GM19035 (cell line): ENCODE measurements around the gene POU6F2.
"Not testable (repeated sequence)": the region's sequence is repeated elsewhere in the genome, so short reads cannot be mapped to it uniquely, and the experiment has no call there.

Experiments used
- ATAC-seq: cut with Tn5 transposase; IDR thresholded peaks from one replicate; pipeline ENCODE4 v1.9.1; 2021; ENCODE audit not compliant: unreplicated experiment

The POU6F2 gene

DNA sequence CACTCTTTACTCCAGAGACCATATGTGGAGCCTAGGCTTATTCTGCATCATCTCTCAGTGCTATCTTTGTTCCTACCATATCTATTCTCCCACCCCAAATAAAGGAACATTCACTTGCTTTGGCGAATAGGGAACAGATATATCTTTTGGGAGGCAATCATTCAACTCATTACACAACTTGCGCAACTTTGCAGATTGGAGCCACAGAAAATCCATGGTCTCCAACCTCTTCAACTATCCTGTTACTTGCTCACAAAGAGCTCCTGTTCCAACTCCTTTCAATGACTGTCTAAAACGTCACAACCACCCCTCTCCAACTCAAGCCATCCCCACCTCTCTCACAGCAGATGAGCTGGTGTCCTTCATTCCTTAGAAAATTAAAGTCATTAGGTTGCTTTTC, 203.7 kb downstream of the POU6F2 start:
- no peak for ATAC-seq

DNA sequence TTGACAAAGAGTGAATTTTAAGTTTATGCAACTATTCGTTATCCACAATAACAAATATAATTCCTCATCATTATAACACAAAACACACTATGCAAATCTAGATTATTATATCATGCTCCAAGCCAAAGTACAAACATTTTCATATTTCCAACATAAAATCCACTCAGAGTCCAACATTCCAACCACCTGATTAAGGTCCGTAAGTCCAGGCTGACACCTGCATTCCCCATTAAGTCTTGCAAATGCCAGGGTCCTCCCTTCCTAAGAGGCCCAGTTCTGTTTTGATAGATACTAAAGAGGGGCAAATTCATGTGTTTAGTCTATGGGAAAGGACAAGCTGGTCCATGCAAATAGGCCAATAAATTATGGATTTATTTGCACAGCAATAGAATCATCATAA, 206.1 kb downstream of the POU6F2 start:
- no peak for ATAC-seq

DNA sequence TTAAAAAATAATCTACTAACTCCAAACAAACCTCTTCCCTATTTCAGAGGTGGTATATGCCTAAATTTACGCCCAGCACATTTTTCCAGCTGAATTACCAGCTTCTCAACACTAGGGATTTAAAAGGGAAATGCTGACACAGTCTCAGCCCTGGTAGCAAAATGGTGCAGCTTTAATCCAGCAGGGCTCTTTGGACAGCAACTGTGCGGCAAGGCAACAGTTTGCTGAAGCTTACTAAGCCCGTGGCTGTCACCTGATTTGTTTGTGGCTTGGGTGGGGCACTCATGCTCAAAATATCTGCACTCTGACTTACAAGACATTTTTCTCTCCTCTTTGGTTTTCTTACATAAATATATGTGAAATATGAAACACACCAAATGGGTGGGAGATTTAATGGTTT, 206.7 kb downstream of the POU6F2 start:
- no peak for ATAC-seq

DNA sequence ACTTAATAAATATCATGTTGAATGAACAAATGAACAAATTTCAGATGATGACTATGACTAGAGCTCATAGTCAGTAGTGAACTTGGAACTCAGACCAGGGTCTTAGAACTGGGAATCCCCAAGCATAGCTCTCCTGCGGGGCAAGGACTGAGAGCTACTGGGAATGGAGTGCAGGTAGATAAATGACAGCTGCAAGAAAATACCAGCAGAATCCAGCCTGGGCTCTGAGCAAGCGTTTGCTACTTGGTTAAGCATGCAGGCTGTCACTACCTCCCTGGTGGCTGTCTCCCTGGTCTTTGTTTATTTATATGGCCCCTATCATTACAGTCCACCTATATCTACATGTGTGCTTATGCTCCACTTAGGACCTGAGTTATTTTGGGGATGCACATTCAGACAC, 208.4 kb downstream of the POU6F2 start:
- ATAC-seq, result no peak

DNA sequence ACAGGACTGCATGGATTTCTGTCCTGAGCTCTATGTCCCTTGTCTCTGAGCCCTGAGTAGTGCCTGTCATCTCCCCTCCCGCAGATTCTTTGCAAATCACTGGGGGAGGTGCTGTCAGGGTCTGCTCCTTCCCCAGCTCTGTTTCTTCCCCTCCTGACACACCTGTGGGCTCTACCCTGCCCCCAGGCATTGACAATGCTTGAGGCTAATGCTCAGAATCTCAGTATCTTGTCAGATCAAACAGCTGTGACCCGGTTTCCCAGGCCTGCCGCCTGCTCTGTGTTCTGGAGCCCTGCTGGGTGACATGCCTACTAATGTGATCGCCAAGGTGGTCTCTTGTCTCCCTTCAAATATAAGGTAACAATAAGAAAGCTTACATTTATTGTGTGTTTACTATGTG, 209.0 kb downstream of the POU6F2 start:
- ATAC-seq, result no peak

DNA sequence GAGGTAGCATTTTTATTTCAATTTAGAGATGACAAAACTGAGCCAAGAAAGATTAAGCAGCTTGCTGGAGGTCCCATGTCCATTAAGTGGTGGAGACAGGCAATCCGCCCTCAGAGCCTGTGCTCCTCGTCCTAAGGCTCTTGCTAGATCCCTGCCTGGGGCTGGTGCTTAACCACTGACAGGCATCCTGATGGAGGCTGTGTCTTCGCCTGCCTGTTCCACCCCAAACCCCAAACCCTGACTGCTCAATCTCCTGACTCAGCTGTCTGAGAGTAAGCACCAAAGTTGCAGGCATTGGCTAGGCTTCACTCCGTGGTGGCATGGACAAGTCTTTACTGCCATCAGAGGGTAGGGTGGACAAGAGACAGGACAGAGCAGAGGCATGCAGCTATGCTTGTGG, 209.4 kb downstream of the POU6F2 start:
- ATAC-seq, result no peak

DNA sequence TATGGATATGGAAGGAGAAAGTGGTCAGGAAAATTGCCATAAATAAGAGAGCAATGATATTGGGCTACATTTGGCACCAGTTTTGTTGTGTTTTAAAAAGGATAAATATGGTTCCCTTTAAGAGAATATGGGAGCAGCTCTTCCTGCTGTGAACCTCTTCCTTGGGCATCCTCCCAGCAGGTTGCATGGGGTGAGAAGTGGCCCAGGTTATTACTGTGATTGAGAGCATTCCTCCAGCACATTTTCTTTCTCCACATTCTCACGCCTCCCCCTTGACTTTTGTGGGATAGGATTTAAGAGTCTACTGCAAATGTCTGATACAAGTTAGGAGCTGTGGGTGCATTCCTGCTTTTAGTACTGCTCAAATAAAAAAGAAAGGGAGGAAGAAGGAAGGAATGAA, 214.8 kb downstream of the POU6F2 start:
- no peak for ATAC-seq

DNA sequence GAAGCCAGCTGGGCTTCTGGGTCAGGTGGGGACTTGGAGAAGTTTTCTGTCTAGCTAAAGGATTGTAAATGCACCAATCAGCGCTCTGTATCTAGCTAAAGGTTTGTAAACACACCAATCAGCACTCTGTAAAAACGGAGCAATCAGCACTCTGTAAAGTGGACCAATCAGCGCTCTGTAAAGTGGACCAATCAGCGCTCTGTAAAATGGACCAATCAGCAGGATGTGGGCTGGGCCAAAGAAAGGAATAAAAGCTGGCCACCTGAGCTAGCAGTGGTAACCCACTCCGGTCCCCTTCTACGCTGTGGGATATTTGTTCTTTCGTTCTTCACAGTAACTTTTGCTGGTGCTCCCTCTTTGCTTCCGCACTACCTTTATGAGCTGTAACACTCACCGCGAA, 216.7 kb downstream of the POU6F2 start:
- ATAC-seq, result not testable (repeated sequence)

DNA sequence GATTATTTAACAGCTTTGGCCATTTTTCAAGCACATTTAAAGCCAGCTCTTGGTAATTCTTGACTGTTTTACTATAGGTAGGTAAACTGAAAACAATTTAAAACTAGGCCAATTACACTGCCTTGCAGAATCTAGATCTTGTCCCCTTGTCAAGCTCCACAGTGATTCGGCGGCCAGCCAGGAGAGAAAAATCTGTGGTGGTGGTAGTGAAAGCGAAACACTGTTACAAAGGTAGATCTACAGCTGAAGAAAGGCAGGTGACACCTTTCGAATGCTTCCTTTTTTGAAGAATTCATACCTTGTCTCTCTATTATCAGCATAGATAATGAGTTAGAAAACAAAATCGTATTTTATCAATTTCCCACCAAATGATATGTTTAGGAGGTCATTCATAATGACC, 218.3 kb downstream of the POU6F2 start:
- no peak for ATAC-seq

DNA sequence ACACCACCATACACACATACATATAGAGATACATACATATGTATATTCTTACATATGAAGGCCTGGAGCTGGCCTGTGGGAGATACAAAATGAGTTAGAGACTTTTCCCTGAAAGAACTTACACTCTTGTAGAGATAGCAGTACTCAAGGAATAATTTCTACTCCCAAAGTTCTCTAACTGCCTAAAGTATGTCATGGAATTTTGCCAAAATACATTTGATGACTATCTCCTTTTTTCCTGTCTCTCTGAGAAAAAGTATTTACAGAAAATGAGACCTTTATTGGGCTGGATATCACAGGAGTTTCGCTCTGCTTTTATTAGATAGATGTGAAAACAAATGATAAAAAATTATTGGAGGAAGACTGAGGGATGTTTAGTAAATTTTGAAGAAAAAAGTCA, 220.1 kb downstream of the POU6F2 start:
- ATAC-seq, result no peak

DNA sequence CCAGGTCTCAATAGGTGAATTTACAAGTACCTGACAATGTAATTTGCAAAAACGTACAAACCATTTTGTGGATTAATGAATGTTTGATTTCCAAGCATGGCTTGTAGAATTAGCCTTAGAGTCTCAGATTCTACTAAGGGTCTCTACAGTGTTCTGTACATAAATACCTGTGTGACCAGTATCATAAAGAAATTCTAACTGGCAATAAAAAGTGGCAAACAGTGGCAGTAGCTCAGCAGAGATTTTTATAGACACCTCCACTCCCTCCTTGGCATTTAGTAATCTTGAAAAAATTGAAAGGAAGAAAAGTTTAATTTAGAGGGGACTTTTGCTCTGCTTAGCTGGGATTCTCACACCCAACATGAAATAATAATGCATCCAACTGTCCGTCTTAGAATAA, 220.8 kb downstream of the POU6F2 start:
- ATAC-seq, result no peak

DNA sequence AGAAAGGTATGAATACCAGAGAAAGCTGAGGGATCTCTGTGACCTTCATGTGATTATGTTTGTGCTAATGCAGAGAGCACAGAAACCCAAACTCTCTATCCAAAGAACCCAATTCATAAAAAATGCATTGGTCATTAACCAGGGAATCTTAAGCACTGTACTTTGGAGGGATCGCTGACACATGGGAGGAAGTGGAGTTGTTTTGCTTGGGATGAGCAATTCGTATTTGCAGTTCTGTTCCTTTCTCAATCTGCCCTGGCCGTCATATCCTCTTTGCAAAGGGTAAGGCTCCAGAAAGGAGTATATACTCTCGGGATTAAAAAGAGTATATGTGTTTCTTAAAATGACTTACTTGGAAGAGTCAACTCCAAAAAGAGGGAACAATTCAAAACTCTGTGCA, 221.3 kb downstream of the POU6F2 start:
- no peak for ATAC-seq

DNA sequence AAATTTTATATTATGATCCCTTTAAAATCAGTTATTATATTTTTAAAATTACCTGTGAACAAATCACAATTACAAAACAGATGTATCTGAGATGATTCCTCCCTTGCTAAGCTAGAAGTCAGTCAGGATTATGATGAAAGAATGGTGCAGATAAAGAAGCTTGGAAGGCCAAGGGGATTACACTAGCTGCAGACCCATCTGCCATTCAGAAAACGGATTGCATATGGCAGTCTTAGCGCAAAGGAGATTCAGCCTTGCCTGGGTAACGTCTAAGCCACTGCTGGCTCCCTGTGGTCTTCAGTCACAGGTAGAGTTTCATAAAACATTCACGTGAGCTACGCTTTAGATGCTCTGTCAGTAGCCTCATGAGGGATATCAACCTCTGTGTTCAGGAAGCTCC, 222.2 kb downstream of the POU6F2 start:
- ATAC-seq, result no peak

DNA sequence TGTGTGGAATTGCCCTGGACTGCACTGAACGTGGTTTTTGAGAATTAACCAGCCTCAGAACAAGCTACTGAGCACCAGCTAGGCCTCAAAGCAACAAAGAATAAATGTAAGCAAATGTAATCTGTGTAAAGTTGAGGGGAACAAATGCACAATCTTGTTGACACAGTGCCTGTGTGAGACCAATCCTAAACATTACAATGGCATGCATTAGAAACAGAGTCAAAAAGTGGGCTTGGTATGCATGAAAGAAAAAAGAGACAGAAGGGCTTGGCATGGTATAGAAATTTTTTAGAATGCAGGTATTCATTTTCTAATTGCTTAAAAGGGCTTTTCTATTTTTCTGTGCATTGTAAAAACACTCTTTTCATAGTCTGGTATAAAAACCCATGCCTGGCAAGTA, 224.3 kb downstream of the POU6F2 start:
- no peak for ATAC-seq

DNA sequence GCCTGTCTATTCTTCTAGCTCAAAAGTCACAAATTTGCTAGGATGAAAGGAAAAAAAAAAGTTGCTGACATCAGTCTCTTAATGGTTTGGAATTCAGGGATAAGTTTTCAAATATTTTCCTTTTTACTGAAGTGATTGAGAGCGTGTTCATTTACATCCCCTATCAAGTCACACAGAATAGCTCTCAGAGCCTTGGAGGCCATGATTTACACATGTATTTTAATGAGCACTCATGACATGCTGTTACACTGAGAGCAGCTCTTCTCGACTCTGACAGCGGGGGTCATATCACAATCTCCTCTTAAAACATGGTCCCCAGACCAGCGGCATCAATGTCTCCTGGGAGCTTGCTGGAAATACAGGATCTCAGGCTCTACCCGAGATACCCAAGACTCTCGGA, 232.7 kb downstream of the POU6F2 start:
- ATAC-seq, result no peak

DNA sequence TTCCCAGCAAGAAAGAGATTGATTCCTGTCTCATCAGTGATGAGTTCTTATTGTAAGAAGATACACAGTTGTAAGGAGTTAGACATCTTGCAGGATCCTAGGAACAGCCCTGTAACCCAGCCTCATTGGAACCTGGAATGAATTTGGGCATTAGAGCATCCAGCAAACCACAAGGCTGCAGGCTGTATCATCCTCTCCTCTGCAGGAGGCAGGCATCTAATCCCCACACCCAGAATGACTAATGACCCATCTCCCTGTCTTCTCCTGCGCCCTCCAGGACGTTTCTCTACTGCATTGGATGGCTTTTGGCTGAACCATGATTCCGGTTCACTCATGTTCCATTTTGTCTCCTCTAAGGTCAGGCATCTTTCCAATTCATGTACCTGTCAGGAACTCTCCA, 233.9 kb downstream of the POU6F2 start:
- no peak for ATAC-seq

DNA sequence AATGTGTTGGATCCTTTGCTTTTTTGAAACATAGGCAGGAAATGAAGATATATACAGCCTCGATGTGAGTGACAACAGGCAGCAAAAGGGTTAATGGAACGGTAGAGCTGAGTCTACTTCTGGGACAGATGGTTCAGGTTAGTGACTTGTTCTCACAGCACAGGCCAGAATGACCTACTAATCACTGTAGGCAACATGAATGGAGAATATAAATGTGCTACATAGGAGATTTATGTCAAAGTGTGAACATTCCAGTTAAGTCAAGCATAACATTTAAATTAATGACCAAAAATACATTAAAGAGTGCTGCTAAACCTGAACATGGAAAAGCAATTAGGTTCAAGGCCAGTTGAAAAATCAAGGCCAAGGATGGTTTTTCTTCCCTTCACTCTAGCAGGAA, 235.2 kb downstream of the POU6F2 start:
- ATAC-seq, result no peak

DNA sequence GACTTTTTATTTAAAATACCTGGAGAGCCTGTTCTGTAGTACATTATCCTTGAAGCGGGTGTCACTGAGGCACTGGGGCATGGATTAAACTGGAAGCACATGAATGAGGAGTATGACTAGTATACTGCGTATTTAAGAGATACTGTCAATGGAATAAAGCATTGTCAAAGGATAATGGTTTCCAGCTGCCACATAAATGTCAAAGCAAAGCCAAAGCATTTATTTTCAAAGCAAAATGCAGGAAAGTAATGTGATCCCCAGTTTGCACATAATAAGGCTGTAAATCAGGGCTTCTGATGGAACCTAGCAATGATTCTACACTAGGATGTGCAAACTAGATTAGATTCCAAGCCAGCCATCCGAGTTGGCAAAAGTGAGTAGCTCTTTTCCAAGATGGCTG, 240.1 kb downstream of the POU6F2 start:
- no peak for ATAC-seq

DNA sequence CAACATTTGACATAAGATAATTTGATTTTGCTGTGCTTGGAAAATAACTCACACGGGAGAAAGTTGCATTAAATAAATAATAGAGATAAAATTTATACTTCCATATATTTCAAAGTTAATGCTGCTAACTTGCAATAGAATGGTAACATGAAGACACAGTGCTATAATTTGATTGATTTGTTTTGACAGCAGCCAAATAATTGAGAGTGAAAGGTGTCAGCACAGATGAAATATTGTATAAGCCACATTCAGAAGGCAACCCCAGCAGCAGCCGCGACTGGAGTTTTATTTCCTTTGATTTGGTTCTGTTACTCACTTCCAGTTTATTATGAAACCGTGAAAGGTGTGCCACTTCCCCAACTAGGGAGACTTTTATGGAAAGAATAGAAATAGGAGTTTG, 242.2 kb downstream of the POU6F2 start:
- ATAC-seq, result no peak

DNA sequence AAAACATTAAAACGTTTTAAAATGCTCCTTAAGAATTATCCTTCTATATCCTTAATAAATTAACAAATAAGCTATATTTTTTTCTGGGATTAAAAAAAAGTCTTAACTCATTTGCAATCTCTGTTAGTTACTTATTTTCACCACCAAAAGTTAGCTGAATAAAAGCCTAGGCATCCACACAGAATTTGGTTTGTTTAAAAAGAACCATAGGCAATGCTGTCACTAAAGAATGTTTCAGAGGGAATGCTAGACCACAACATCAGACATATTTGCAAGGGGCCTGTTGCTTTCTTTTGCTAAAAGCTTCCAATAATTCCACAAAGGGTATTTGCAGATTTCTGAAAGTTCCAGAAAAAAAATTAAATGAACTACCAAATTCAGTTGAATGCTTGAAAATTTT, 244.2 kb downstream of the POU6F2 start:
- ATAC-seq, result no peak

DNA sequence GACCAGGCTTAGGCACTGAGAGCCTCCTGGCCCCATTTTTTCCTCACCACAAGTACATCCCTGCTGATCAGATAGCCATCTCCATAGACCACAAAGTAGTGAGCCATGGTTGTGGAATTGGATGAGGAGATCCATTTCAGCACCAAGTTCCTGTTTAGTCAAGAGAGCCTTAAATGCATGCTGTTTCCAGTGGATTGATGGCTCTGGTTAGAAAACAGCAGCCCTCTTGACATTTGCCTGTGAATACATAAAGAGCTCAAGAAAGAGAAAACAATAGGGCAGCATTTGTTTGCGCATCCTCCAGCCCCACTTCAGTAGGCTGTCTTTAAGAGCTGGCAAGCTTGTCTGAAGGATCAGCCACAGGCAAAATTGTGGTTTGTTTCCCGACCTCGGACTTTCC, 251.2 kb downstream of the POU6F2 start:
- ATAC-seq, result no peak

DNA sequence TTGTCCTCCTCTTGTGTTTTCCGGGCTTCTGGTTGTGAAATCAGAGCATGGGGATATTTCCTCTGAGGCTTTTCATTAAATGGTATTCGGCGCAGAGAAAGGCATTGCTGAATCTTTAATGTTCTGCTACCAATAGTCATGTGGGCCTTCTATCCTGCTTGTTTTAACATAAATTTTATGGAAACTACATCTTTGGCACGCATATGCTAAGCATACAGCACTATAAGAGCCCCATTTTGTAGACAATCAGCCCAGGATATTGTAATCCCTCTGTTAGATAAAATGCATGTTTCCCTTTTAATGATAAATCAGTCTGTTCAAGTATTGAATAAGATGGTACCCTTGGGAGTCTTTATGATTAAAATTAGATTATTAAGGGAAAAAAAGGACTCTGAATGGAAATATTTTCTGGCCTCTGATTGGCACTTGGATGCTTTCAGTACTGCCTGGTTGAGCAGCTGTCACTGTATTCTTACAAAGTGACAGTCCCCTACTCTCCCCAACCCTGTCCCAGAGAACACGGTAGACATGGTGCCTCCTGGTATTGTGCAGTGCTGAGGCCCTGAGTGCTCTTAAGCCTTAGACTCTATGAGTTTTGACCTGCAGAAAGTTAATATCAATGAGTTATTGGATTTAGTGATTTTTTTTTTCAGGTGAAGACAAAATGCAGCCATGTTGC, 256.3 kb downstream of the POU6F2 start:
- ATAC-seq, result no peak

DNA sequence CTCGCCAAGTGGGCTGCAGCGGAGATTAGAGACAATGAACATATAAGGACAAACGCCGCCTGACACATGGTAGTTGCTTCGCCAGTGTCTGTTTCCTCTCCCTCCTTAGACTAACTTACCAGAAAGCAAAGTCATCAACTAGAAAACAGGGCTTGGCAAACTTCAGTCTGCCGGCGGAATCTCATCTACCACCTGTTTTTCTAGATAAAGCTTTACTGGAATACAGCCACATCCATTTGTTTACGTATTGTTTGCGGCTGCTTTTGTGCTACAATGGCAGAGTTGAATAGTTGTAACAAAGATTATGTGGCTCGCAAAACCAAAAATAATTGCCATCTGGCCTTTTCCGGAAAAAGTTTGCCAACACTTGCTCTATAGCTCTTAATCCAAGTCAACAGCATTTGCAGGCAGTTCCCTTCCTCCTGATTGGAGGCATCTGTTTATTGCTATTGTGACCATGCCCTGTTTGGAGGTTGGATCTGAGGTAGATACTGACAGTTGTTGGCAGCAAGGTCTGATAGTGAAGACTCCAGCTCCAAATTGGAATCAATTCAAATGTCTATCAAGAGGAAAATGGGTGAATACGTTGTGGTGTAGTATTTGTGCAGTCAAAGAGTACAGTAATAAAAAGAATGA, 260.6 kb downstream of the POU6F2 start:
- no peak for ATAC-seq
